Heart right ventricle (tissue), 16 donors: ENCODE measurements around the gene SMYD5. TPM values are rescaled to one million over a fixed set of nuclear protein-coding genes. Genes with fewer than 3 reads are reported as not detected.

Source experiments
- ATAC-seq, 8 donors: fragments of 200-7000 bp; cut with Tn5 transposase; one replicate each; pipeline ENCODE4 v1.9.1; 2020; ENCODE audit warnings: mild to moderate bottlenecking in 8 of 8, moderate library complexity in 8 of 8, moderate number of reproducible peaks in 1 of 8
- DNase-seq, 2 donors: peaks; one replicate each; pipeline ENCODE4 v3.0.0-alpha.2; 2020
- H3K27ac ChIP-seq, 10 donors: fragments of 200-600 bp; sonication (generic) in 2 of 10; one replicate each; pipeline versions ENCODE4 v1.5.0 to v1.8.0; 2020 to 2022; ENCODE audit warnings: mild to moderate bottlenecking in 3 of 10
- H3K27me3 ChIP-seq, 7 donors: fragments of 200-600 bp; one replicate each; pipeline ENCODE4 v1.8.0; 2021 to 2022; ENCODE audit warnings: mild to moderate bottlenecking in 2 of 7
- H3K36me3 ChIP-seq, 9 donors: fragments of 200-600 bp; sonication (generic) in 1 of 9; one replicate each; pipeline versions ENCODE4 v1.5.0 to v1.8.0; 2020 to 2022; ENCODE audit warnings: mild to moderate bottlenecking in 2 of 9
- H3K4me1 ChIP-seq, 9 donors: fragments of 200-600 bp; sonication (generic) in 1 of 9; one replicate each; pipeline versions ENCODE4 v1.5.0 to v1.8.0; 2020 to 2022; ENCODE audit warnings: mild to moderate bottlenecking in 4 of 9
- H3K4me3 ChIP-seq, 10 donors: fragments of 200-600 bp; sonication (generic) in 2 of 10; one replicate each; pipeline versions ENCODE4 v1.5.0 to v1.8.0; 2020 to 2022; ENCODE audit warnings: mild to moderate bottlenecking in 7 of 10, moderate library complexity in 2 of 10
- H3K9me3 ChIP-seq, 11 donors: fragments of 200-600 bp in 10 of 11; sonication (generic) in 2 of 11; one replicate each; pipeline versions ENCODE4 v1.5.0 to v1.8.0; 2013 to 2022; ENCODE audit warnings: mild to moderate bottlenecking in 2 of 11, control low read depth in 1 of 11, moderate library complexity in 1 of 11
- CTCF ChIP-seq, 9 donors: fragments of 200-600 bp; sonication (generic) in 2 of 9; IDR thresholded peaks; one replicate each; pipeline versions ENCODE4 v1.5.0 to v1.8.0; 2021 to 2022; ENCODE audit warnings: antibody characterized with exemption in 9 of 9, mild to moderate bottlenecking in 5 of 9, moderate library complexity in 1 of 9
- WGBS, 2 donors: extraction: QIAGEN DNeasy Blood & Tissue Kit; methylation state at CpG; one replicate each; pipeline ENCODE4 v1.1.7; 2013; ENCODE audit warnings: inconsistent platforms in 1 of 2; 5-methylcytosine and 5-hydroxymethylcytosine counted together
- intact Hi-C, 10 donors: fragments of 100-400 bp; cut with DNase I; formaldehyde crosslinking; loops; one replicate each; pipeline versions ENCODE4 v1.11.1 to v1.14.2; 2022
- polyA plus RNA-seq, 2 donors: library from polyadenylated mRNA; stranded (reverse); fragments of 200-250 nt; gene quantifications; one replicate each; pipeline ENCODE4 v1.2.3, GENCODE V29; 2013
- total RNA-seq, 10 donors: library from RNA; stranded (reverse); fragmentation: NEBNext Ultra II Directional in 3 of 10; extraction: Animal tissue kit (Norgen Biotek cat#: 25700) in 3 of 10; gene quantifications; one replicate each; pipeline versions ENCODE4 v1.2.1 to v1.2.4, GENCODE V29; 2021 to 2023
- donor health status: Arrhythmogenic right ventricular cardiomyopathy.
- donor health status: ischemic (EF 13 %, LVEDD 7.1; RV severe dilation, severe dysfunction).
- donor health status: healthy with polysubstance abuse.
- donor health status: DM: no; HTN: yes; CAD: no.
- donor health status: DM: no; HTN: no; CAD: no.
- donor health status: ischemic (EF 25% LVEDD 6.9; RV normal size, moderate dysfunction).
- donor health status: ischemic (EF 25% LVEDD 5.7; RV mildly dilated, moderate dysfunction).
- donor health status: healthy.
- donor health status: DM: yes; HTN: yes; CAD: no.
- donor health status: Ischemic cardiomyopathy.
- donor health status: ischemic (EF 35%, LVEDD 5.7; RV mildly dilated, moderate dysfunction).
- donor health status: nonischemic (EF 11% LVEDD 7.7; RV severe dilation, severe dysfunction).
- donor health status: DM: yes; HTN: yes; CAD: no.
- donor health status: PGD.
- donor health status: ischemic (EF 29% LVEDD 5.4; RV normal size, mild dysfunction).
- donor health status: nonischemic (EF 23%, LVEDD 6.1; RV moderate dilation, normal function).

The SMYD5 gene
- total and polyA plus RNA-seq, 12 donors: 13.3 to 22.7 (median 17.5) TPM

- Histone ChIP-seq H3K9me3 (peaks cover 0 to 9% (median 0%) of the 10 kb centered on the region in 11 donors), H3K27me3 (peaks cover 19 to 64% (median 53%) of the 10 kb centered on the region in 7 donors), H3K27ac (no peak overlapping the region), H3K36me3 (no peaks in the 10 kb centered on the region), H3K4me1 (peaks cover 0 to 8% (median 6%) of the 10 kb centered on the region in 9 donors), H3K4me3 (no peak overlapping the region)
- intact Hi-C loops: no loop called here
- DNase-seq (no peak), ATAC-seq (no peak)
- WGBS, 2 donors: 19 to 21% methylated on average over 22 of the region's 22 CpGs
- no peak for TF ChIP-seq CTCF (IDR thresholded peaks at IDR 0.05)
These were observed 55.8 kb downstream of the SMYD5 start for GRCh38 chr2:73269686-73270465.

- H3K27ac ChIP-seq: no peak overlapping the region
- no peak for DNase-seq
- H3K9me3 ChIP-seq: peaks cover 0 to 9% (median 0%) of the 10 kb centered on the region in 11 donors
- peaks cover 19 to 40% (median 33%) of the 10 kb centered on the region in 7 donors for H3K27me3 ChIP-seq
- intact Hi-C loops: no loop called here
- no peak overlapping the region for H3K4me3 ChIP-seq
- no peak for TF ChIP-seq CTCF (IDR thresholded peaks at IDR 0.05)
- peaks cover 0 to 8% (median 6%) of the 10 kb centered on the region in 9 donors for H3K4me1 ChIP-seq
- WGBS, 2 donors: 64 to 72% methylated on average over 1 of the region's 1 CpG
- ATAC-seq: no peak
- no peaks in the 10 kb centered on the region for H3K36me3 ChIP-seq
These were observed 58.2 kb downstream of the SMYD5 start for GRCh38 chr2:73272270-73272669.

Other genes starting within 250 kb of the SMYD5 start
- 10 to 100 TPM in 5 of 10 donors, 1 to 10 TPM in 5; 7.3 to 11.8 (median 10.0) TPM for gene SFXN5, start 142.5 kb upstream of the SMYD5 start, total RNA-seq
- 1 to 10 TPM; 4.4 to 9.5 TPM for gene SFXN5, start 142.5 kb upstream of the SMYD5 start, polyA plus RNA-seq
- 10 to 100 TPM; 16.3 to 30.4 (median 22.3) TPM for gene RAB11FIP5, start 101.3 kb upstream of the SMYD5 start, total RNA-seq
- 10 to 100 TPM in 1 of 2 donors, 1 to 10 TPM in 1; 6.8 to 25.2 TPM for gene RAB11FIP5, start 101.3 kb upstream of the SMYD5 start, polyA plus RNA-seq
- not detected for gene NOTO, start 11.7 kb upstream of the SMYD5 start, total RNA-seq
- not detected for gene NOTO, start 11.7 kb upstream of the SMYD5 start, polyA plus RNA-seq
- gene PRADC1, start 19.0 kb downstream of the SMYD5 start, total RNA-seq: 10 to 100 TPM; 61.2 to 96.5 (median 76.6) TPM
- 100 to 1,000 TPM; 109 to 221 TPM for gene PRADC1, start 19.0 kb downstream of the SMYD5 start, polyA plus RNA-seq
- 100 to 1,000 TPM; 162 to 213 (median 177) TPM for gene CCT7, start 20.1 kb downstream of the SMYD5 start, total RNA-seq
- gene CCT7, start 20.1 kb downstream of the SMYD5 start, polyA plus RNA-seq: 100 to 1,000 TPM; 209 to 332 TPM
- 1 to 10 TPM in 3 of 10 donors, under 1 TPM in 7; 0.57 to 1.8 (median 0.80) TPM for gene FBXO41, start 70.2 kb downstream of the SMYD5 start, total RNA-seq
- under 1 TPM; 0.12 to 0.51 TPM for gene FBXO41, start 70.2 kb downstream of the SMYD5 start, polyA plus RNA-seq
- under 1 TPM in 1 of 10 donors, not detected in 9; 0.36 TPM for gene EGR4, start 79.3 kb downstream of the SMYD5 start, total RNA-seq
- gene EGR4, start 79.3 kb downstream of the SMYD5 start, polyA plus RNA-seq: not detected
- 10 to 100 TPM in 6 of 10 donors, 1 to 10 TPM in 4; 4.7 to 16.9 (median 10.9) TPM for gene ALMS1, start 171.6 kb downstream of the SMYD5 start, total RNA-seq
- 1 to 10 TPM; 3.8 to 5.7 TPM for gene ALMS1, start 171.6 kb downstream of the SMYD5 start, polyA plus RNA-seq